ENCODE data around the gene JAG1.

Gene JAG1

GRCh38 chr20:10651227-10651990 lies 22.4 kb downstream of the JAG1 start:
- DNase-seq: no peak

- no peak for DNase-seq
Observed at GRCh38 chr20:10649797-10650160, 24.0 kb downstream of the JAG1 start.

- DNase-seq: no peak
Observed at GRCh38 chr20:10649080-10649796, 24.6 kb downstream of the JAG1 start.

- DNase-seq: no peak
Observed at GRCh38 chr20:10648651-10649050, 25.1 kb downstream of the JAG1 start.

- DNase-seq: no peak
Observed at GRCh38 chr20:10647909-10648308, 25.9 kb downstream of the JAG1 start.

GRCh38 chr20:10647471-10647870 lies 26.3 kb downstream of the JAG1 start:
- DNase-seq: peak; percentile 11

- DNase-seq: no peak
Observed at GRCh38 chr20:10646886-10647420, 26.8 kb downstream of the JAG1 start.

GRCh38 chr20:10646006-10646405 lies 27.8 kb downstream of the JAG1 start:
- DNase-seq: no peak

- DNase-seq: no peak
Observed at GRCh38 chr20:10645205-10645570, 28.6 kb downstream of the JAG1 start.

- DNase-seq: no peak
Observed at GRCh38 chr20:10644458-10645204, 29.2 kb downstream of the JAG1 start.

- DNase-seq: no peak
Observed at GRCh38 chr20:10643560-10643873, 30.3 kb downstream of the JAG1 start.

- no peak for DNase-seq
Observed at GRCh38 chr20:10642856-10643559, 30.8 kb downstream of the JAG1 start.

- no peak for DNase-seq
Observed at GRCh38 chr20:10641893-10642292, 31.9 kb downstream of the JAG1 start.

- no peak for DNase-seq
Observed at GRCh38 chr20:10641467-10641866, 32.3 kb downstream of the JAG1 start.

GRCh38 chr20:10640897-10641296 lies 32.9 kb downstream of the JAG1 start:
- no peak for DNase-seq

- DNase-seq: no peak
Observed at GRCh38 chr20:10639737-10640556, 33.9 kb downstream of the JAG1 start.

- no peak for DNase-seq
Observed at GRCh38 chr20:10639077-10639736, 34.6 kb downstream of the JAG1 start.

- no peak for DNase-seq
Observed at GRCh38 chr20:10637563-10637962, 36.2 kb downstream of the JAG1 start.

GRCh38 chr20:10637031-10637559 lies 36.7 kb downstream of the JAG1 start:
- DNase-seq: no peak

- no peak for DNase-seq
Observed at GRCh38 chr20:10636326-10636818, 37.4 kb downstream of the JAG1 start.
